ENCODE results near the gene KDM1B. TPM values are rescaled to one million over a fixed set of nuclear protein-coding genes. Genes with fewer than 3 reads are reported as not detected.

The KDM1B gene
- total RNA-seq: 6.3 and 18.4 TPM in 2 replicates

GRCh38 chr6:18155150-18155863 is at the start of gene KDM1B:
TSS of gene KDM1B (plus strand) at chr6:18155422. CDS start at chr6:18159896, 4,474 bp downstream.

GRCh38 chr6:18122128-18123093 is 32.8 kb upstream of the KDM1B start, which contains the start of gene NHLRC1:
TSS of gene NHLRC1 (minus strand) at chr6:18122677. CDS start at chr6:18122606, 71 bp downstream.

GRCh38 chr6:18154507-18155149 is 594 bp upstream of the KDM1B start, which contains the start of gene TPMT:
TSS of gene TPMT (minus strand) at chr6:18155077. CDS start at chr6:18149127, 5,950 bp downstream.

GRCh38 chr6:18264219-18264922 is 109.1 kb downstream of the KDM1B start, which contains the start of gene DEK:
TSS of gene DEK (minus strand) at chr6:18264530. CDS start at chr6:18263987, 543 bp downstream.

Other genes starting within 250 kb of the KDM1B start
- gene KIF13A, start 167.8 kb upstream of the KDM1B start, total RNA-seq: 56.0 and 94.0 TPM in 2 replicates
- gene NHLRC1, start 32.7 kb upstream of the KDM1B start, total RNA-seq: 1.1 and 1.2 TPM in 2 replicates
- gene TPMT, start 345 bp upstream of the KDM1B start, total RNA-seq: 8.3 and 11.4 TPM in 2 replicates
- gene DEK, start 109.1 kb downstream of the KDM1B start, total RNA-seq: 84.1 and 126 TPM in 2 replicates
- 27.8 and 63.3 TPM in 2 replicates for gene RNF144B, start 231.9 kb downstream of the KDM1B start, total RNA-seq